Motor neuron (in vitro differentiated cells): ENCODE results near the gene ZFAND6. TPM values are rescaled to one million over a fixed set of nuclear protein-coding genes. Genes with fewer than 3 reads are reported as not detected.

Source experiments
- ATAC-seq, 8 experiments: fragments of 200-7000 bp; cut with Tn5 transposase; replicated peaks in 6 of 8; 2 replicates each; pipeline ENCODE4 v1.8.0; 2021; ENCODE audit warnings: mild to moderate bottlenecking in 8 of 8, moderate library complexity in 8 of 8
- H3K27ac ChIP-seq, 2 donors: fragments of 250-450 bp; sonication (Bioruptor Pico); 2 replicates each; pipeline ENCODE4 v1.9.0; 2021; ENCODE audit warnings: antibody characterized with exemption in 2 of 2, mild to moderate bottlenecking in 2 of 2, moderate library complexity in 1 of 2
- H3K4me1 ChIP-seq, 2 donors: fragments of 250-450 bp; sonication (Bioruptor Pico); replicated peaks in 1 of 2; 2 replicates each; pipeline ENCODE4 v1.6.1; 2021; ENCODE audit warnings: antibody characterized with exemption in 2 of 2, mild to moderate bottlenecking in 2 of 2, moderate library complexity in 1 of 2
- H3K4me3 ChIP-seq, 5 donors: fragments of 250-450 bp; sonication (Bioruptor Pico); 2 replicates each; pipeline ENCODE4 v1.9.0; 2021; ENCODE audit warnings: antibody characterized with exemption in 5 of 5, mild to moderate bottlenecking in 5 of 5, moderate library complexity in 4 of 5
- whole genome bisulfite sequencing, 10 experiments: fragments of 450-650 bp; shearing (Covaris generic); methylation state at CpG; one replicate each; pipeline ENCODE4 v1.0.0; 2022; 5-methylcytosine and 5-hydroxymethylcytosine counted together
- in situ Hi-C, 9 experiments: fragments of 400-800 bp; cut with MboI; loops; one replicate each; pipeline ENCODE4 v1.15.0; 2021; ENCODE audit warnings: low sequenced_read_pairs in 9 of 9, low pct_unique_long_range_greater_than_20kb in 2 of 9; ENCODE audit not compliant: unreplicated experiment in 9 of 9
- total RNA-seq, 8 experiments: library from RNA; unstranded; fragments of 300-600 nt; gene quantifications; 2 replicates each; pipeline versions ENCODE4 v1.2.3 to v1.2.4, GENCODE V29; 2022

The ZFAND6 gene
- total RNA-seq, 8 experiments from 2014 or later = 92.4 to 235 (median 127) TPM

GRCh38 chr15:80157215-80157614 lies 97.7 kb downstream of the ZFAND6 start:
- in situ Hi-C loops = no loop called here
- H3K4me1 ChIP-seq = peaks cover 21 to 24% of the 10 kb centered on the region in 2 donors
- WGBS, 10 experiments = 86 to 100% (median 98%) methylated on average over 1 to 4 of the region's 5 CpGs; no CpG with 5 or more reads in 2 of the 10 experiments
- ATAC-seq = no peak
- no peak overlapping the region for H3K27ac ChIP-seq
- no peak overlapping the region for H3K4me3 ChIP-seq

GRCh38 chr15:80159301-80159700 lies 99.8 kb downstream of the ZFAND6 start:
- peaks cover 11 to 15% of the 10 kb centered on the region in 2 donors for H3K4me1 ChIP-seq
- WGBS, 10 experiments = 79 to 100% (median 96%) methylated on average over 1 to 5 of the region's 5 CpGs; no CpG with 5 or more reads in 2 of the 10 experiments
- H3K4me3 ChIP-seq = no peak overlapping the region
- in situ Hi-C loops = no loop called here
- H3K27ac ChIP-seq = no peak overlapping the region
- no peak for ATAC-seq

- Histone ChIP-seq H3K27ac (no peak overlapping the region), H3K4me3 (no peak overlapping the region), H3K4me1 (peaks cover 4 to 8% of the 10 kb centered on the region in 2 donors)
- 80 to 100% (median 100%) methylated on average over 1 to 2 of the region's 12 CpGs; no CpG with 5 or more reads in 3 of the 10 experiments for WGBS, 10 experiments
- in situ Hi-C loops = no loop called here
- peak in 3 of 8 experiments; percentile 9 to 56 (median 56) for ATAC-seq
Measured at GRCh38 chr15:80159811-80160569, 100.5 kb downstream of the ZFAND6 start.

- 15 to 90% (median 69%) methylated on average over 1 to 4 of the region's 7 CpGs; no CpG with 5 or more reads in 4 of the 10 experiments for WGBS, 10 experiments
- Histone ChIP-seq H3K27ac (no peak overlapping the region), H3K4me3 (no peak overlapping the region), H3K4me1 (peaks cover 0 to 2% of the 10 kb centered on the region in 2 donors)
- in situ Hi-C loops = no loop called here
- ATAC-seq = peak; percentile 22 to 94 (median 78)
Measured at GRCh38 chr15:80160570-80161156, 101.2 kb downstream of the ZFAND6 start.

GRCh38 chr15:80161468-80162016 lies 102.1 kb downstream of the ZFAND6 start:
- in situ Hi-C loops = no loop called here
- 80 to 100% (median 86%) methylated on average over 1 to 3 of the region's 6 CpGs; no CpG with 5 or more reads in 3 of the 10 experiments for WGBS, 10 experiments
- Histone ChIP-seq H3K4me3 (no peak overlapping the region), H3K4me1 (no peaks in the 10 kb centered on the region), H3K27ac (no peak overlapping the region)
- peak in 1 of 8 experiments; percentile 9 for ATAC-seq

- Histone ChIP-seq H3K27ac (no peak overlapping the region), H3K4me1 (no peaks in the 10 kb centered on the region), H3K4me3 (no peak overlapping the region)
- in situ Hi-C loops = no loop called here
- peak in 1 of 8 experiments; percentile 66 for ATAC-seq
- 50 to 88% (median 69%) methylated on average over 1 to 5 of the region's 6 CpGs; no CpG with 5 or more reads in 3 of the 10 experiments for WGBS, 10 experiments
Measured at GRCh38 chr15:80162059-80162554, 102.6 kb downstream of the ZFAND6 start.

- WGBS, 10 experiments = 93 to 100% (median 100%) methylated on average over 1 to 5 of the region's 5 CpGs; no CpG with 5 or more reads in 4 of the 10 experiments
- in situ Hi-C loops = no loop called here
Measured at GRCh38 chr15:80163217-80163616, 103.7 kb downstream of the ZFAND6 start.

GRCh38 chr15:80163897-80164296 lies 104.4 kb downstream of the ZFAND6 start:
- Histone ChIP-seq H3K4me1 (no peaks in the 10 kb centered on the region), H3K4me3 (no peak overlapping the region), H3K27ac (no peak overlapping the region)
- 71 to 100% (median 100%) methylated on average over 1 of the region's 1 CpG; no CpG with 5 or more reads in 2 of the 10 experiments for WGBS, 10 experiments
- ATAC-seq = no peak
- in situ Hi-C loops = no loop called here

More at GRCh38 chr15:80163217-80163616, 103.7 kb downstream of the ZFAND6 start:
- no peak for ATAC-seq
- Histone ChIP-seq H3K4me3 (no peak overlapping the region), H3K4me1 (no peaks in the 10 kb centered on the region), H3K27ac (no peak overlapping the region)

- ATAC-seq = no peak
- no peak overlapping the region for H3K27ac ChIP-seq
- 93 to 100% (median 97%) methylated on average over 1 to 8 of the region's 8 CpGs; no CpG with 5 or more reads in 1 of the 10 experiments for WGBS, 10 experiments
- H3K4me3 ChIP-seq = no peak overlapping the region
- in situ Hi-C loops = no loop called here
- no peaks in the 10 kb centered on the region for H3K4me1 ChIP-seq
Measured at GRCh38 chr15:80167936-80168335, 108.5 kb downstream of the ZFAND6 start.

GRCh38 chr15:80168421-80168820 lies 108.9 kb downstream of the ZFAND6 start:
- in situ Hi-C loops = no loop called here
- 81 to 100% (median 100%) methylated on average over 1 to 5 of the region's 5 CpGs; no CpG with 5 or more reads in 3 of the 10 experiments for WGBS, 10 experiments

GRCh38 chr15:80169768-80170357 lies 110.4 kb downstream of the ZFAND6 start:
- Histone ChIP-seq H3K27ac (no peak overlapping the region), H3K4me1 (no peaks in the 10 kb centered on the region), H3K4me3 (no peak overlapping the region)
- 75 to 100% (median 97%) methylated on average over 1 to 5 of the region's 12 CpGs; no CpG with 5 or more reads in 5 of the 10 experiments for WGBS, 10 experiments
- in situ Hi-C loops = no loop called here
- no peak for ATAC-seq

More at GRCh38 chr15:80168421-80168820, 108.9 kb downstream of the ZFAND6 start:
- Histone ChIP-seq H3K4me3 (no peak overlapping the region), H3K27ac (no peak overlapping the region), H3K4me1 (no peaks in the 10 kb centered on the region)
- no peak for ATAC-seq

- in situ Hi-C loops = no loop called here
- 83 to 100% (median 92%) methylated on average over 1 to 2 of the region's 2 CpGs for WGBS, 10 experiments
- H3K4me1 ChIP-seq = no peaks in the 10 kb centered on the region
- no peak for ATAC-seq
- H3K4me3 ChIP-seq = no peak overlapping the region
- H3K27ac ChIP-seq = no peak overlapping the region
Measured at GRCh38 chr15:80170596-80170995, 111.1 kb downstream of the ZFAND6 start.
